Measurements from ENCODE around the gene MICA. TPM values are rescaled to one million over a fixed set of nuclear protein-coding genes. Genes with fewer than 3 reads are reported as not detected.
"Not testable (repeated sequence)": the region's sequence is repeated elsewhere in the genome, so short reads cannot be mapped to it uniquely, and the experiment has no call there.

MICA gene
- polyA plus RNA-seq, 2 of the 4 experiments (the other 2 are of a cell fraction) = 20.5 to 22.8 TPM

GRCh38 chr6:31446481-31446880 is 43.1 kb downstream of the MICA start (continued):
- no peak for TF ChIP-seq PBX3 (IDR thresholded peaks at IDR 0.05)
- TF ChIP-seq GATA3 (IDR thresholded peaks at IDR 0.05; ENCODE audit: borderline replicate concordance) = no peak
- no peak for TF ChIP-seq MAX (IDR thresholded peaks at IDR 0.05)

- WGBS (ENCODE audit: missing lambda C conversion rate) = 25% methylated on average over 4 of the region's 6 CpGs
- H3K4me3 ChIP-seq; POLR2A ChIA-PET; FAIRE-seq; H3K4me2 ChIP-seq; H3K27ac ChIP-seq; CTCF ChIA-PET; H3K9me3 ChIP-seq; ATAC-seq; H3K4me1 ChIP-seq; DNase-seq (ENCODE audit: low read depth in 1 of 2, low spot score in 1 of 2): not testable (repeated sequence)
Measured at GRCh38 chr6:31446999-31447789, 43.8 kb downstream of the MICA start.

GRCh38 chr6:31450751-31451150 is 47.4 kb downstream of the MICA start:
- H3K9me3 ChIP-seq = peaks cover 6% of the 10 kb centered on the region; the same call in 1 of the 3 replicates
- ATAC-seq (no peak), FAIRE-seq (no peak), DNase-seq (ENCODE audit: low read depth in 1 of 2, low spot score in 1 of 2) (no peak)
- CTCF ChIA-PET = no interaction called here
- no peak overlapping the region for H3K27ac ChIP-seq
- H3K4me1 ChIP-seq = no peaks in the 10 kb centered on the region
- TF ChIP-seq PHF8 (IDR thresholded peaks at IDR 0.05; ENCODE audit: borderline replicate concordance, low read depth) = no peak
- TF ChIP-seq HOXB13 (CRISPR knock-in tag; IDR thresholded peaks at IDR 0.05; ENCODE audit: low read depth) = no peak
- no peak for TF ChIP-seq FOSL2 (IDR thresholded peaks at IDR 0.05)
- TF ChIP-seq FOSL2 (CRISPR knock-in tag; IDR thresholded peaks at IDR 0.05) = no peak
- no peak for TF ChIP-seq POLR2AphosphoS2 (conservative IDR thresholded peaks at IDR 0.05; ENCODE audit: low read length)
- no peak for TF ChIP-seq CEBPB (IDR thresholded peaks at IDR 0.05)
- no peak for TF ChIP-seq RAD21 (conservative IDR thresholded peaks at IDR 0.05 in 1 of 2, IDR thresholded peaks at IDR 0.05 in 1 of 2)
- no peak for TF ChIP-seq RFX5 (IDR thresholded peaks at IDR 0.05)
- no peak for TF ChIP-seq FOSB (CRISPR knock-in tag; IDR thresholded peaks at IDR 0.05)
- TF ChIP-seq HDAC2 (IDR thresholded peaks at IDR 0.05) = no peak
- WGBS (ENCODE audit: missing lambda C conversion rate) = 64% methylated on average over 4 of the region's 4 CpGs
- H3K4me3 ChIP-seq = no peak overlapping the region
- POLR2A ChIA-PET = no interaction called here
- H3K4me2 ChIP-seq = no peak overlapping the region

- H3K4me3 ChIP-seq = no peak overlapping the region
- no peak for ATAC-seq
- no peaks in the 10 kb centered on the region for H3K4me1 ChIP-seq
- CTCF ChIA-PET = interaction anchor here (1.0 kb wide), 1 partner anchor 11 kb away, joined by 3 read pairs; no protein-coding TSS in a partner anchor
- no peak for DNase-seq (ENCODE audit: low read depth in 1 of 2, low spot score in 1 of 2)
- no peak overlapping the region for H3K27ac ChIP-seq
- no peak overlapping the region for H3K4me2 ChIP-seq
- POLR2A ChIA-PET = no interaction called here
- FAIRE-seq = no peak
- H3K9me3 ChIP-seq = peaks cover 6% of the 10 kb centered on the region; the same call in 1 of the 3 replicates
- TF ChIP-seq CEBPB (IDR thresholded peaks at IDR 0.05) (no peak), MYC (IDR thresholded peaks at IDR 0.05; ENCODE audit: borderline replicate concordance, low read length) (no peak), E2F6 (IDR thresholded peaks at IDR 0.05; ENCODE audit: borderline replicate concordance, low read depth) (no peak), TFCP2L1 (CRISPR knock-in tag; IDR thresholded peaks at IDR 0.05) (no peak), ELK1 (IDR thresholded peaks at IDR 0.05; ENCODE audit: low read depth, low read length) (no peak), EHF (CRISPR knock-in tag; IDR thresholded peaks at IDR 0.05) (no peak), HES2 (IDR thresholded peaks at IDR 0.05) (no peak), HMGXB4 (CRISPR knock-in tag; IDR thresholded peaks at IDR 0.05; ENCODE audit: borderline replicate concordance) (no peak), SMC3 (IDR thresholded peaks at IDR 0.05) (no peak), ZC3H11A (IDR thresholded peaks at IDR 0.05) (no peak), NR3C1 (IDR thresholded peaks at IDR 0.05) (no peak), CBX8 (IDR thresholded peaks at IDR 0.05) (no peak), MAFK (IDR thresholded peaks at IDR 0.05; ENCODE audit: partially characterized antibody) (no peak)
Measured at GRCh38 chr6:31452859-31453258, 49.5 kb downstream of the MICA start.
